ENCODE data around the gene ARID1A. TPM values are rescaled to one million over a fixed set of nuclear protein-coding genes. Genes with fewer than 3 reads are reported as not detected.

ARID1A gene
- total RNA-seq, 1 experiment from 2014 or later = 60.5 TPM

GRCh38 chr1:26814377-26814776 is 118.6 kb downstream of the ARID1A start:
- DNase-seq = no peak
- Histone ChIP-seq H3K4me3 (no peak overlapping the region), H3F3A (ENCODE audit: insufficient read depth, low read depth) (no peaks in the 10 kb centered on the region; the same call in 1 of the 2 replicates), H3K9me3 (ENCODE audit: insufficient read depth, low read depth) (no peaks in the 10 kb centered on the region), H3K79me2 (ENCODE audit: low read depth) (no peaks in the 10 kb centered on the region), H3K9me2 (ENCODE audit: insufficient read depth) (no peaks in the 10 kb centered on the region), H2AFZ (no peak overlapping the region), H3K4me1 (replicated peaks; ENCODE audit: insufficient read depth) (0 out of 2 replicates have a peak, but pooled peaks cover 4% of the 10 kb centered on the region), H3K4me2 (no peak overlapping the region), H3K27ac (no peak overlapping the region), H3K36me3 (ENCODE audit: low read depth) (no peaks in the 10 kb centered on the region), H3K27me3 (ENCODE audit: insufficient read depth, low read depth) (no peaks in the 10 kb centered on the region), H4K20me1 (ENCODE audit: insufficient read depth) (no peaks in the 10 kb centered on the region)
- ChIA-PET CTCF (no interaction called here), POLR2A (ENCODE audit: unreplicated experiment) (no interaction called here)
- intact Hi-C loops (cut with micrococcal nuclease; ENCODE audit: unreplicated experiment) = loop anchor here (5.0 kb wide), 1 partner anchor 33 kb away; no protein-coding TSS in a partner anchor
- no TSS peak for BruUV-seq (replicated peaks)
- TF ChIP-seq EZH2 (IDR thresholded peaks at IDR 0.05; ENCODE audit: low read depth) = no peak
- TF ChIP-seq CTCF (conservative IDR thresholded peaks at IDR 0.05) = no peak

- no peaks in the 10 kb centered on the region for H3K36me3 ChIP-seq (ENCODE audit: low read depth)
- no peaks in the 10 kb centered on the region for H3K9me3 ChIP-seq (ENCODE audit: insufficient read depth, low read depth)
- H3K27ac ChIP-seq = no peak overlapping the region
- intact Hi-C loops (cut with micrococcal nuclease; ENCODE audit: unreplicated experiment) = loop anchor here (5.0 kb wide), 1 partner anchor 32 kb away; no protein-coding TSS in a partner anchor
- H4K20me1 ChIP-seq (ENCODE audit: insufficient read depth) = no peaks in the 10 kb centered on the region
- ChIA-PET POLR2A (ENCODE audit: unreplicated experiment) (no interaction called here), CTCF (interaction anchor here (0.7 kb wide), 1 partner anchor 109 kb away, joined by 3 read pairs; no protein-coding TSS in a partner anchor)
- H3K4me1 ChIP-seq (replicated peaks; ENCODE audit: insufficient read depth) = 0 out of 2 replicates have a peak, but pooled peaks cover 4% of the 10 kb centered on the region
- DNase-seq = no peak
- H3F3A ChIP-seq (ENCODE audit: insufficient read depth, low read depth) = no peaks in the 10 kb centered on the region; the same call in 1 of the 2 replicates
- no peak overlapping the region for H3K4me2 ChIP-seq
- H3K9me2 ChIP-seq (ENCODE audit: insufficient read depth) = no peaks in the 10 kb centered on the region
- H2AFZ ChIP-seq = no peak overlapping the region
- BruUV-seq (replicated peaks) = no TSS peak
- TF ChIP-seq EZH2 (IDR thresholded peaks at IDR 0.05; ENCODE audit: low read depth) = no peak
- TF ChIP-seq CTCF (conservative IDR thresholded peaks at IDR 0.05) = no peak
- no peaks in the 10 kb centered on the region for H3K79me2 ChIP-seq (ENCODE audit: low read depth)
- H3K27me3 ChIP-seq (ENCODE audit: insufficient read depth, low read depth) = no peaks in the 10 kb centered on the region
- no peak overlapping the region for H3K4me3 ChIP-seq
These were observed 119.1 kb downstream of the ARID1A start for GRCh38 chr1:26814893-26815292.

- Histone ChIP-seq H3F3A (ENCODE audit: insufficient read depth, low read depth) (peaks cover 19% of the 10 kb centered on the region), H4K20me1 (ENCODE audit: insufficient read depth) (no peaks in the 10 kb centered on the region), H3K79me2 (ENCODE audit: low read depth) (0 out of 2 replicates have a peak, but pooled peaks cover under 1% of the 10 kb centered on the region), H3K27me3 (ENCODE audit: insufficient read depth, low read depth) (no peaks in the 10 kb centered on the region), H2AFZ (no peak overlapping the region), H3K36me3 (ENCODE audit: low read depth) (no peaks in the 10 kb centered on the region), H3K27ac (no peak overlapping the region), H3K9me2 (ENCODE audit: insufficient read depth) (no peaks in the 10 kb centered on the region), H3K9me3 (ENCODE audit: insufficient read depth, low read depth) (no peaks in the 10 kb centered on the region), H3K4me3 (no peak overlapping the region), H3K4me2 (no peak overlapping the region), H3K4me1 (replicated peaks; ENCODE audit: insufficient read depth) (peaks cover 24% of the 10 kb centered on the region)
- ChIA-PET POLR2A (ENCODE audit: unreplicated experiment) (no interaction called here), CTCF (no interaction called here)
- no peak for DNase-seq
- TF ChIP-seq CTCF (conservative IDR thresholded peaks at IDR 0.05) (no peak), EZH2 (IDR thresholded peaks at IDR 0.05; ENCODE audit: low read depth) (no peak)
- BruUV-seq (replicated peaks) = no TSS peak
- intact Hi-C loops (cut with micrococcal nuclease; ENCODE audit: unreplicated experiment) = no loop called here
These were observed 125.0 kb downstream of the ARID1A start for GRCh38 chr1:26820784-26821269.

Measured in PC-9 (cell line).